Tibial nerve (tissue), 4 donors: ENCODE measurements around the gene TAS2R20.

Source experiments
- CTCF ChIP-seq, 5 experiments: fragments of 200-600 bp in 3 of 5; fragments of 450-650 bp in 2 of 5; sonication (generic) in 3 of 5; IDR thresholded peaks; one replicate each; pipeline ENCODE4 v1.5.1; 2016 to 2019; ENCODE audit warnings: antibody characterized with exemption in 5 of 5, mild to moderate bottlenecking in 3 of 5, moderate library complexity in 2 of 5
- EP300 ChIP-seq, 2 donors: sonication (generic); formaldehyde crosslinking; IDR thresholded peaks; one replicate each; pipeline ENCODE4 v1.6.1; 2017; ENCODE audit warnings: antibody characterized with exemption in 2 of 2, mild to moderate bottlenecking in 1 of 2
- POLR2A ChIP-seq, 2 donors: fragments of 450-650 bp; IDR thresholded peaks; one replicate each; pipeline ENCODE4 v1.6.1; 2017; ENCODE audit warnings: antibody characterized with exemption in 2 of 2, mild to moderate bottlenecking in 2 of 2, moderate library complexity in 2 of 2

DNA sequence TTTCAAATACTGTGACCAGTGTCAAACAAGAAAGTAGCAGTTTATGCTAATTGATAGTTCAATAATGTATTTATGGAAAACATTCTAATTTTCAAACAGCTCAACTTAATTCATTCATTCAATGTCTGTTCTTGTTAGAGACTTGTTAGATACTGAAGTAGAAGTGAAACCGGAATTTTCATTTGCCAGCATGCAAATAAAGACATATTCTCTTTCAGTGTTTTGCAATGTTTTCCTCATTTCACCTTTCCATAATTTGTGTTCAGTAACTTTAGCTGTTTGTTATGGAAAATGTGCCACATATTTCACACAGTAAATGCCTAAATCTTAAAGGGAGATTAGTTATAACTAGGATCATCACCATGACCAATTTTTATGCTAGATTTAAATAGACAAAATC lies 32.6 kb downstream of the TAS2R20 start:
- TF ChIP-seq CTCF (IDR thresholded peaks at IDR 0.05) (no peak), EP300 (IDR thresholded peaks at IDR 0.05) (no peak), POLR2A (IDR thresholded peaks at IDR 0.05) (no peak)
